Activated T-helper 1 cell treated with anti-CD3 and anti-CD28 coated beads, Interleukin-12 subunit alpha, Interleukin-12 subunit beta, Interleukin-2, Interleukin-4 antibody, amounts not matched to agents 30 ng/mL and 10 ng/mL and 1 ng/mL, durations not matched to agents 14 hours and 24 hours and 36 hours (primary cell): ENCODE results near the gene DBNDD1. TPM values are rescaled to one million over a fixed set of nuclear protein-coding genes. Genes with fewer than 3 reads are reported as not detected.

Experiments
- DNase-seq: peaks from one replicate; pipeline ENCODE4 v3.0.0; 2021; ENCODE audit warnings: low spot score
- H3K27ac Mint-ChIP-seq: one replicate; pipeline ENCODE4 v1.8.0; 2021; ENCODE audit warnings: mild to moderate bottlenecking, mixed read lengths
- H3K27me3 Mint-ChIP-seq: one replicate; pipeline ENCODE4 v1.8.0; 2022; ENCODE audit warnings: mild to moderate bottlenecking, moderate library complexity, mixed read lengths; ENCODE audit not compliant: insufficient read depth
- H3K36me3 Mint-ChIP-seq: one replicate; pipeline ENCODE4 v1.8.0; 2021; ENCODE audit warnings: low read depth, mixed read lengths
- H3K4me1 Mint-ChIP-seq: one replicate; pipeline ENCODE4 v1.8.0; 2021; ENCODE audit warnings: low read depth, mixed read lengths
- H3K4me3 Mint-ChIP-seq: one replicate; pipeline ENCODE4 v1.8.0; 2021; ENCODE audit warnings: mild to moderate bottlenecking, moderate library complexity, mixed read lengths
- H3K9me3 Mint-ChIP-seq: one replicate; pipeline ENCODE4 v1.8.0; 2021; ENCODE audit warnings: mixed read lengths
- intact Hi-C: fragments of 100-400 bp; cut with micrococcal nuclease; formaldehyde crosslinking; loops from one replicate; pipeline ENCODE4 v1.15.1; 2024
- total RNA-seq: library from RNA; stranded (reverse); gene quantifications from 2 replicates; pipeline ENCODE4 v1.2.3, GENCODE V29; 2022

DBNDD1 gene
- total RNA-seq, 1 donor from 2014 or later, result 0.18 TPM

GRCh38 chr16:90031186-90031930 is 12.1 kb upstream of the DBNDD1 start:
- H3K36me3 Mint-ChIP-seq, result peaks cover 6% of the 10 kb centered on the region
- DNase-seq, result no peak
- H3K4me1 Mint-ChIP-seq, result peaks cover 3% of the 10 kb centered on the region
- intact Hi-C loops, result no loop called here
- peaks cover 6% of the 10 kb centered on the region for H3K9me3 Mint-ChIP-seq
- peak overlapping the region; percentile 83 for H3K27ac Mint-ChIP-seq
- peaks cover 2% of the 10 kb centered on the region for H3K27me3 Mint-ChIP-seq
- no peak overlapping the region for H3K4me3 Mint-ChIP-seq

GRCh38 chr16:90028985-90029384 is 9.7 kb upstream of the DBNDD1 start:
- peaks cover 2% of the 10 kb centered on the region for H3K27me3 Mint-ChIP-seq

GRCh38 chr16:90027611-90028010 is 8.4 kb upstream of the DBNDD1 start:
- peaks cover 6% of the 10 kb centered on the region for H3K36me3 Mint-ChIP-seq
- H3K9me3 Mint-ChIP-seq, result peaks cover 6% of the 10 kb centered on the region
- H3K27ac Mint-ChIP-seq, result no peak overlapping the region
- peaks cover 8% of the 10 kb centered on the region for H3K4me1 Mint-ChIP-seq
- intact Hi-C loops, result loop anchor here (10.0 kb wide), 1 partner anchor 103 kb away; the partner anchor contains the start of gene TUBB3
- no peak overlapping the region for H3K4me3 Mint-ChIP-seq
- no peak for DNase-seq
- H3K27me3 Mint-ChIP-seq, result peaks cover 2% of the 10 kb centered on the region

More at GRCh38 chr16:90028985-90029384, 9.7 kb upstream of the DBNDD1 start:
- no peak for DNase-seq
- Mint-ChIP-seq H3K4me3 (no peak overlapping the region), H3K27ac (no peak overlapping the region), H3K36me3 (peaks cover 6% of the 10 kb centered on the region), H3K9me3 (peaks cover 6% of the 10 kb centered on the region), H3K4me1 (peaks cover 8% of the 10 kb centered on the region)
- intact Hi-C loops, result loop anchor here (10.0 kb wide), 1 partner anchor 104 kb away; the partner anchor contains the start of gene TUBB3

DNA sequence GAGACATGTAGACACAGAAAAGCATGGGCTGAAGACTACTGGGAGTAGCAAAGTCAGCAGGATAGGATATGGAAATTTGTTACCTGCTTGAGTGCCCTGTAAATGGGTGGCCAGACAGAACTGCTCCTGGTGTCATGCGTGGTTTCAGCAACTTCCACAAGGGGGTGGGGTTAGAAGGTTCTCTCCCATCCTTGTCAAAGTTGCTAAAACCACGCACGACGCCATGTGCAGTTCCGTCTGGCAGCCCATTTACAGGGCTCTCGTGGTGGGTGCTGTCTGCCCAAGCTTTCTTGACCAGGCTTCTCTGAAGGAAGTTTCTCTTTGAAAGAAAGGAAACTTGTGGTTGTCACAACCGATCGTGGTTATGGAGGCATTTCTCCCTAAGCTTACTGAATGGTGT is 6.9 kb upstream of the DBNDD1 start:
- Mint-ChIP-seq H3K36me3 (peaks cover 4% of the 10 kb centered on the region), H3K9me3 (peaks cover 3% of the 10 kb centered on the region), H3K4me1 (peaks cover 17% of the 10 kb centered on the region), H3K27ac (no peak overlapping the region), H3K27me3 (peaks cover 2% of the 10 kb centered on the region), H3K4me3 (no peak overlapping the region)
- intact Hi-C loops, result loop anchor here (10.0 kb wide), 1 partner anchor 101 kb away; the partner anchor contains the start of gene TUBB3
- DNase-seq, result no peak

DNA sequence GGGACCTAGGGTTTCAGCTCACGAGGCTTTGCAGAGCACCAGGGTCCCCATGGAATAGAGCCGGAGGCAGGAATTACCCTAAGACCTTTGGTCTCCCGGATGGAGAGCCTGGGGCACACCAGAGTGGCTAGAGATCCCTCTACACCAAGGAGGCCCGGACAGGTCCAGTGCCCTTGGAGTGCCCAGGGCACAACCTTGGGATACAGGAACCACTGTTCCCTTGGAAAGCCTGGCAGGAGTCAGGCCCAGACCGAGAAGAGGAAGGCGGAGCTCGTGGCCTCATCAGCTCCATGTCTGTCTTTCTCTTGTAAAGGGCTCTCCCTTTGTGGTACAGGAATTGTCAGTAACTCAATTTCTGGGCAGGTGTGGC is 3.8 kb upstream of the DBNDD1 start:
- Mint-ChIP-seq H3K4me1 (peaks cover 17% of the 10 kb centered on the region), H3K9me3 (peaks cover 3% of the 10 kb centered on the region), H3K27me3 (peaks cover 12% of the 10 kb centered on the region), H3K27ac (no peak overlapping the region), H3K36me3 (peaks cover 4% of the 10 kb centered on the region), H3K4me3 (peak overlapping the region; percentile 58)
- DNase-seq, result no peak
- intact Hi-C loops, result loop anchor here (2.0 to 10.0 kb wide), 2 partner anchors 54 to 98 kb away; partner anchors contain the start of genes PRDM7 and TUBB3

- Mint-ChIP-seq H3K4me3 (peak overlapping the region; percentile 76), H3K27ac (peak overlapping the region; percentile 55), H3K9me3 (peaks cover 3% of the 10 kb centered on the region), H3K36me3 (peaks cover 4% of the 10 kb centered on the region), H3K27me3 (peaks cover 17% of the 10 kb centered on the region), H3K4me1 (peaks cover 17% of the 10 kb centered on the region)
- DNase-seq, result peak; percentile 83
- intact Hi-C loops, result loop anchor here (2.0 to 10.0 kb wide), 2 partner anchors 54 to 98 kb away; partner anchors contain the start of genes PRDM7 and TUBB3
Measured at GRCh38 chr16:90022209-90023077, 3.2 kb upstream of the DBNDD1 start.

DNA sequence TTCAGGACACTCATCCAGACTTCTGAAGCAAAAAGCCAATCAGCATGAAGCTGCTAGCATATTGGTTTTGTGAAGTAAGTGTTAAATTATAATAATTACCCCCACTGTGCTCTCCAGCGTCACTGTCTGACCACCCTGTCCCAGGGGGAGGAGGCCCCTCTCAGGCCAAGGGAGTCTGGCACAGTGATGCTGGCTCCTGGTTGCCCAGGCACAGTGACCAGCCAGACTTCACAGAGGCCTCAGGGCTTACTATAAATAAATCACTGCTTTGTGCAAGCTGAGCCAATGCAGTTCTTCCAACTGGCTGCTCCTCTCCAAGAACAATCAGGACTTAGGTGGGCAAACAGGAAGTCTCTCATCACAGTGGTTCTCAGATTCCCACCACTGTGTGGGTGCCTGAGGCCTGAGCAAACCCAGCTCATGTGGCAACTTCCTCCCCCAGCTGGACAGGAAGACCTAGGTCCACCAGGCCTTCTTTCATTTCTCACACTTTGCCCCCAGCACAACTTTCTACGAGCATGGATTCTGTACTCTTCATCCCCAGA is 1.7 kb upstream of the DBNDD1 start:
- H3K27ac Mint-ChIP-seq, result no peak overlapping the region
- intact Hi-C loops, result loop anchor here (10.0 kb wide), 1 partner anchor 96 kb away; the partner anchor contains the start of gene TUBB3
- H3K9me3 Mint-ChIP-seq, result peaks cover 3% of the 10 kb centered on the region
- DNase-seq, result no peak
- peak overlapping the region; percentile 6 for H3K4me3 Mint-ChIP-seq
- peaks cover 4% of the 10 kb centered on the region for H3K36me3 Mint-ChIP-seq
- peaks cover 18% of the 10 kb centered on the region for H3K27me3 Mint-ChIP-seq
- H3K4me1 Mint-ChIP-seq, result peaks cover 10% of the 10 kb centered on the region

GRCh38 chr16:90020260-90020837 is 1.1 kb upstream of the DBNDD1 start:
- H3K9me3 Mint-ChIP-seq, result peaks cover 3% of the 10 kb centered on the region
- intact Hi-C loops, result loop anchor here (10.0 kb wide), 1 partner anchor 96 kb away; the partner anchor contains the start of gene TUBB3
- H3K4me3 Mint-ChIP-seq, result peak overlapping the region; percentile 73

DNA sequence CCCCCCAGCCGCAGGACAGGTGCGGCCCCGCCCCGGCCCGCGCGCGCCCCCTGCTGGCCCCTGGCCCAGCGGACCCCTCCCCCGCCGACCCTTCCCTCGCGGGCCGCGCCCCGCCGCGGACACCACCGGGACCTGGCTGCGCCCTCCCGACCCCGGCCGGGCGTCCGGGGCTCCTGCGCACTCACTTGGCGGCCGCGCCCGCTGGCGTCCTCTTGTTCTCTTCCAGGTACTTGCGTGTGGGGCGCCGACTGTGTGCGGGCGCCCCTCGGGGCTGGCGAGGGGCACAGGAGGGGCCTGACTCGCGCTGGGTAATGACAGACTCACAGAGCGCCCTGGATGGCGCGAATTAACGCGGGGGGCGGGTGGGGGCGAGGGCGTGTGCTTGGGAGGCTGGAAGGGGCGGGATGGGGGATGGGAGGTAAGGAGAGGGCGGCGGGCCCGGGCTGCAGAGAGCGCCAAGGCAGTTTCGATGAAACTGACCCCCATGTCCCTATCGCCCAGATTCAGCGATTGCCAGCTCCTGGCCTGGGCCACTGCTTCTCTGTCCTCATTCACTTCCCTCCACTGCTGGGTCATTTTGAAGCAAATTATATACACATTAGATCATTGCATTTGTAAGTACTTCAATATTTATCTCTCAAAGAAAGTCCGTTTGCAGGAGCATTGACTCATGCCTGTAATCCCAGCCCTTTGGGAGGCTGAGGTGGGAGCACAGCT is 445 bp upstream of the DBNDD1 start:
- peak overlapping the region; percentile 73 for H3K4me3 Mint-ChIP-seq
- peak; percentile 19 for DNase-seq
- H3K36me3 Mint-ChIP-seq, result peaks cover 4% of the 10 kb centered on the region
- peaks cover 20% of the 10 kb centered on the region for H3K27me3 Mint-ChIP-seq
- peaks cover 9% of the 10 kb centered on the region for H3K4me1 Mint-ChIP-seq
- no peak overlapping the region for H3K27ac Mint-ChIP-seq
- intact Hi-C loops, result loop anchor here (10.0 kb wide), 1 partner anchor 95 kb away; the partner anchor contains the start of gene TUBB3
- peaks cover 3% of the 10 kb centered on the region for H3K9me3 Mint-ChIP-seq

More at GRCh38 chr16:90020260-90020837, 1.1 kb upstream of the DBNDD1 start:
- Mint-ChIP-seq H3K27ac (no peak overlapping the region), H3K4me1 (peaks cover 9% of the 10 kb centered on the region), H3K36me3 (peaks cover 4% of the 10 kb centered on the region), H3K27me3 (peaks cover 18% of the 10 kb centered on the region)
- DNase-seq, result no peak

- peaks cover 9% of the 10 kb centered on the region for H3K4me1 Mint-ChIP-seq
- intact Hi-C loops, result no loop called here
Measured at GRCh38 chr16:90018297-90018651, 982 bp downstream of the DBNDD1 start.

DNA sequence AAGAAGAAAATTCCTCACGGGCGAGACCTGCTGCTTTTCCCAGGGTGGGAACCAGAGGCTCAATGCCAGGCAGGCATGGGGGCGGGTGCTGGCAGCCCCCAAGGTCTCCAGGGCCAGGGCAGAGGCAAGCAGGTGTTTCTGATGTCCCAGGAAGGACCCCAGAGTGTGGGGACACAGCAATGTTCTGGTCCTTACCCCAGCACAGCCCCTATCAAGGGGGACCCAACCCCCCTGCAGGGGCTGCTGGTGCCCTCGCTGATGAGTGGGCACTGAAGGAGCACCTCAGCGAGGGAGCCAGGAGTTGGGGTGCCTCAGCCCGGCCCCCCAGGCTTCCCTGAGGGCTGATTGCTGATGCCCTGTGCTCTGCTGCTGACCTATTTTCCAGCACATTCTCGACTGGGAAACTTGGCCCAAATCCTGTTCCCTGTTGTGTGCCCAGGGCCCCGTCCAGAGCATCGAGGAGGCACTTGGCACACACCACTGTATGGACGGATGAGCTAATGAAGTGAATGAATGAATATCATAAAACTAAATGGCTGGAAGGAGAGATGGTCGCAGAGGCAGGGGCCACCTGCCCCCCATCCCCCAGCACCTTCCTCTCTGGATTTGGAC is 2.8 kb downstream of the DBNDD1 start:
- H3K9me3 Mint-ChIP-seq, result no peaks in the 10 kb centered on the region
- no peak for DNase-seq
- H3K27ac Mint-ChIP-seq, result no peak overlapping the region
- intact Hi-C loops, result no loop called here
- no peaks in the 10 kb centered on the region for H3K4me1 Mint-ChIP-seq
- no peak overlapping the region for H3K4me3 Mint-ChIP-seq
- H3K36me3 Mint-ChIP-seq, result no peaks in the 10 kb centered on the region
- H3K27me3 Mint-ChIP-seq, result peaks cover 24% of the 10 kb centered on the region

More at GRCh38 chr16:90018297-90018651, 982 bp downstream of the DBNDD1 start:
- Mint-ChIP-seq H3K4me3 (peak overlapping the region; percentile 61), H3K27ac (no peak overlapping the region), H3K9me3 (peaks cover 3% of the 10 kb centered on the region), H3K27me3 (peaks cover 23% of the 10 kb centered on the region), H3K36me3 (peaks cover 4% of the 10 kb centered on the region)
- no peak for DNase-seq
